SK-N-SH treated with all-trans-retinoic acid at 6 μM for 48 hours (cell line): ENCODE measurements around the gene MYLK4.

ENCODE experiments used
- ATAC-seq: fragments of 200-7000 bp; cut with Tn5 transposase; 3 replicates; pipeline ENCODE4 v1.9.1; 2020; ENCODE audit warnings: mild to moderate bottlenecking, moderate library complexity
- GLIS3 ChIP-seq: fragments of 250-450 bp; sonication (Bioruptor Pico); IDR thresholded peaks from 2 replicates; pipeline ENCODE4 v1.5.0; 2020; ENCODE audit warnings: mild to moderate bottlenecking, moderate library complexity
- PATZ1 ChIP-seq: fragments of 250-450 bp; sonication (Bioruptor Pico); IDR thresholded peaks from 2 replicates; pipeline ENCODE4 v1.8.0; 2020; ENCODE audit warnings: mild to moderate bottlenecking, moderate library complexity, borderline replicate concordance
- ZNF8 ChIP-seq: fragments of 450-650 bp; formaldehyde crosslinking; IDR thresholded peaks from 2 replicates; pipeline ENCODE4 v1.5.0; 2020; ENCODE audit warnings: mild to moderate bottlenecking, moderate library complexity

The MYLK4 gene

GRCh38 chr6:2614846-2615245, 135.9 kb downstream of the MYLK4 start (continued):
- TF ChIP-seq PATZ1 (CRISPR knock-in tag): no peak

- no peak for ATAC-seq
- TF ChIP-seq GLIS3 (CRISPR knock-in tag) (no peak), ZNF8 (CRISPR knock-in tag) (peak; percentile 62)
Measured at GRCh38 chr6:2614155-2614554, 136.6 kb downstream of the MYLK4 start.
